Esophagus (tissue), 2 donors: ENCODE results near the gene SNAP91. TPM values are rescaled to one million over a fixed set of nuclear protein-coding genes. Genes with fewer than 3 reads are reported as not detected.
"Not testable (repeated sequence)": the region's sequence is repeated elsewhere in the genome, so short reads cannot be mapped to it uniquely, and the experiment has no call there.

ENCODE experiments used
- H3K27ac ChIP-seq, 2 donors: one replicate each; pipeline ENCODE4 v1.5.1; 2013; ENCODE audit warnings: low read depth in 2 of 2, mild to moderate bottlenecking in 2 of 2, inconsistent platforms in 1 of 2, low read length in 1 of 2, moderate library complexity in 1 of 2
- H3K27me3 ChIP-seq, 2 donors: one replicate each; pipeline ENCODE4 v1.6.1; 2013; ENCODE audit warnings: low read length in 2 of 2, control low read depth in 1 of 2, mild to moderate bottlenecking in 1 of 2; ENCODE audit not compliant: insufficient read depth in 2 of 2, control insufficient read depth in 1 of 2
- H3K36me3 ChIP-seq, 2 donors: one replicate each; pipeline ENCODE4 v1.6.1; 2013; ENCODE audit warnings: low read length in 1 of 2; ENCODE audit not compliant: control insufficient read depth in 2 of 2, insufficient read depth in 2 of 2
- H3K4me1 ChIP-seq, 2 donors: one replicate each; pipeline ENCODE4 v1.6.1; 2013; ENCODE audit warnings: low read length in 1 of 2; ENCODE audit not compliant: control insufficient read depth in 2 of 2, insufficient read depth in 2 of 2
- H3K4me3 ChIP-seq, 2 donors: one replicate each; pipeline ENCODE4 v1.5.1; 2013; ENCODE audit warnings: low read length in 2 of 2, mild to moderate bottlenecking in 2 of 2, low read depth in 1 of 2, moderate library complexity in 1 of 2
- H3K9me3 ChIP-seq, 2 donors: one replicate each; pipeline ENCODE4 v1.6.1; 2013; ENCODE audit warnings: mild to moderate bottlenecking in 2 of 2, low read depth in 1 of 2, low read length in 1 of 2, moderate library complexity in 1 of 2; ENCODE audit not compliant: control insufficient read depth in 2 of 2, insufficient read depth in 1 of 2
- WGBS, 2 donors: extraction: QIAGEN DNeasy Blood & Tissue Kit; methylation state at CpG; one replicate each; pipeline ENCODE4 v1.1.7; 2013; 5-methylcytosine and 5-hydroxymethylcytosine counted together
- polyA plus RNA-seq, 2 donors: library from polyadenylated mRNA; stranded (reverse); fragments of 200-250 nt; gene quantifications; one replicate each; pipeline ENCODE4 v1.2.3, GENCODE V29; 2013
- donor health status: healthy with polysubstance abuse.
- donor health status: Bipolar disorder and iron deficiency.

SNAP91 gene
- polyA plus RNA-seq, 2 donors, result 0.04 to 0.05 TPM

DNA sequence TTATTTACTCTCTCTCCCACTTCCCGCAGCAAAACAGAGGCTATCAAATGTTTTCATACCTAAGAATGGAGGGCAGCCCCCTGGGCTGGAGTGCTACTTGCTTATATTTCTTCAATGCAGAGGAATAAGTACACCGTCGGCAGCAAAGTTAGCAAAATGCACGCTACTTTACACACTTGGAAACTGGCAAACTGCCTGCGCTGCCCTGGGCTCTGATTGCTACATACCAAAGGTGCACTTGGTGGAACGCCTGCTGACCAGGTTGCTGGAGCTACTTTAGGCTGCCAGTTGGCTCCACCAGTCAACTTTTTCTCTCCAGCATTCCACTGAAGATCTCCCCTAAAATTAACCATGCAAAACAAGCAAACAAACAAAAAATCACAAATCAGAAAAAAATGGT is 134.1 kb downstream of the SNAP91 start:
- Histone ChIP-seq H3K4me1 (no peaks in the 10 kb centered on the region), H3K27me3 (no peaks in the 10 kb centered on the region), H3K27ac (no peak overlapping the region), H3K36me3 (no peaks in the 10 kb centered on the region), H3K4me3 (no peak overlapping the region), H3K9me3 (no peaks in the 10 kb centered on the region)
- 66 to 73% methylated on average over 6 of the region's 6 CpGs for WGBS, 2 donors

DNA sequence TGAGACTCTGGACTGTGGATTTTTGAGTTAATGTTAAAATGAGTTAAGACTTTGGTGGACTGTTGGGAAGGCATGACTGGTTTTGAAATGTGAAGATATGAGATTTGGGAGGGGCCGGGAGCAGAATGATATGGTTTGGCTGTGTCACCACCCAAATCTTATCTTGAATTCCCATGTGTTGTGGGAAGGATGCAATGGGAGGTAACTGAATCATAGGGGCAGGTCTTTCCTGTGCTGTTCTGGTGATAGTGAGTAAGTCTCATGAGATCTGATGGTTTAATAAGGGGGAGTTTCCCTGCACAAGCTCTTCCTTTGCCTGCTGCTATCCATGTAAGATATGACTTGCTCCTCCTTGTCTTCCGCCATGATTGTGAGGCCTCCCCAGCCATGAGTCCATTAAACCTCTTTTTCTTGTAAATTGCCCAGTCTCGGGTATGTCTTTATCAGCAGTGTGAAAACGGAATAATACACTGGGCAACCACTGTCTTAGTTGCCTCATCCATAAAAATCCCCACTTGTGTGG is 137.2 kb downstream of the SNAP91 start:
- H3K27me3 ChIP-seq, H3K4me3 ChIP-seq, H3K36me3 ChIP-seq, H3K9me3 ChIP-seq, H3K4me1 ChIP-seq, H3K27ac ChIP-seq: not testable (repeated sequence)
- 77 to 91% methylated on average over 4 of the region's 4 CpGs for WGBS, 2 donors

- Histone ChIP-seq H3K27ac (no peak overlapping the region), H3K36me3 (no peaks in the 10 kb centered on the region), H3K27me3 (no peaks in the 10 kb centered on the region), H3K4me1 (no peaks in the 10 kb centered on the region), H3K4me3 (no peak overlapping the region), H3K9me3 (no peaks in the 10 kb centered on the region)
- whole genome bisulfite sequencing, 2 donors, result 92 to 95% methylated on average over 1 of the region's 1 CpG
Measured at GRCh38 chr6:83558975-83559374, 149.9 kb downstream of the SNAP91 start.

DNA sequence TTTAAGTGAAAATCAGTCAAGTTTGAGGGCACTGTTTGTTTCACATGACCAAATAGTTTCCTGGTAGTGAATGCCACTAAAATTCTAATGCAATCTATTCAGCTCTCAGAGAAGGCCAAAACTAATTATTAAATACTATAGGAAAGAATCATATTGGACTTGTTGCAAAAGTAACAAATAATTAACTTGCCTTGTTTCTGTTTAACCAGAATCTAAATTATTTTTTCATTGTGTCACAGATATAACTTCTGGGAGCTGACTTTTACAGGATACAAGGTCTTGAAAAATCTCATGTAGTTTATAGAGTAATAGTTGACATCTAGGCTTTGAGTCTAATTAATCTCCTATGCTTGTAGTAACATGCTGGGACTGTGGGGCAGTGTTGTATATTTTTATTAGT is 152.0 kb downstream of the SNAP91 start:
- H3K27ac ChIP-seq, result no peak overlapping the region
- no peaks in the 10 kb centered on the region for H3K9me3 ChIP-seq
- H3K4me3 ChIP-seq, result no peak overlapping the region
- no peaks in the 10 kb centered on the region for H3K36me3 ChIP-seq
- no peaks in the 10 kb centered on the region for H3K4me1 ChIP-seq
- H3K27me3 ChIP-seq, result no peaks in the 10 kb centered on the region

- H3K4me1 ChIP-seq, H3K4me3 ChIP-seq, H3K36me3 ChIP-seq, H3K9me3 ChIP-seq, H3K27me3 ChIP-seq, H3K27ac ChIP-seq: not testable (repeated sequence)
- WGBS, 2 donors, result 89 to 90% methylated on average over 4 of the region's 4 CpGs
Measured at GRCh38 chr6:83551748-83552147, 157.2 kb downstream of the SNAP91 start.

GRCh38 chr6:83550482-83550881 is 158.4 kb downstream of the SNAP91 start:
- H3K36me3 ChIP-seq, H3K27me3 ChIP-seq: not testable (repeated sequence)
- WGBS, 2 donors, result 64 to 65% methylated on average over 5 of the region's 5 CpGs

DNA sequence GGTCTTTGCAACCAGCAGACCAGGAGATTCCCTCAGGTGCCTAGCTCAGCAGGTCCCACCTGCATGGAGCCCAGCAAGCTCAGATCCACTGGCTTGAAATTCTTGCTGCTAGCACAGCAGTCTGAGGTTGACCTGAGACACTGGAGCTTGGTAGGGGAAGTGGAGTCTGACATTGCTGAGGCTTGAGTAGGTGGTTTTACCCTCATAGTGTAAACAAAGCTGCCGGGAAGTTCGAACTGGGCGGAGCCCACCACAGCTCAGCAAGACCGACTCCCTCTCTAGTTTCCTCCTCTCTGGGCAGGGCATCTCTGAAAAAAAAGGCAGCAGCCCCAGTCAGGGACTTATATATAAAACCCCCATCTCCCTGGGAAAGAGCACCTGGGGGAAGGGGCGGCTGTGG is 162.3 kb downstream of the SNAP91 start:
- WGBS, 2 donors, result 45 to 52% methylated on average over 5 of the region's 5 CpGs

More at GRCh38 chr6:83550482-83550881, 158.4 kb downstream of the SNAP91 start:
- not testable (repeated sequence) for H3K9me3 ChIP-seq, H3K27ac ChIP-seq, H3K4me1 ChIP-seq, H3K4me3 ChIP-seq

GRCh38 chr6:83539678-83540077 is 169.2 kb downstream of the SNAP91 start:
- 76 to 78% methylated on average over 4 of the region's 4 CpGs for WGBS, 2 donors
- no peaks in the 10 kb centered on the region for H3K4me1 ChIP-seq
- H3K9me3 ChIP-seq, result no peaks in the 10 kb centered on the region
- H3K27me3 ChIP-seq, result no peaks in the 10 kb centered on the region
- no peaks in the 10 kb centered on the region for H3K36me3 ChIP-seq
- H3K27ac ChIP-seq, result no peak overlapping the region
- no peak overlapping the region for H3K4me3 ChIP-seq

More for the DNA sequence above, 162.3 kb downstream of the SNAP91 start:
- Histone ChIP-seq H3K27ac (no peak overlapping the region), H3K4me3 (no peak overlapping the region), H3K4me1 (no peaks in the 10 kb centered on the region), H3K27me3 (no peaks in the 10 kb centered on the region), H3K36me3 (no peaks in the 10 kb centered on the region), H3K9me3 (peaks cover 0 to 3% of the 10 kb centered on the region in 2 donors)

DNA sequence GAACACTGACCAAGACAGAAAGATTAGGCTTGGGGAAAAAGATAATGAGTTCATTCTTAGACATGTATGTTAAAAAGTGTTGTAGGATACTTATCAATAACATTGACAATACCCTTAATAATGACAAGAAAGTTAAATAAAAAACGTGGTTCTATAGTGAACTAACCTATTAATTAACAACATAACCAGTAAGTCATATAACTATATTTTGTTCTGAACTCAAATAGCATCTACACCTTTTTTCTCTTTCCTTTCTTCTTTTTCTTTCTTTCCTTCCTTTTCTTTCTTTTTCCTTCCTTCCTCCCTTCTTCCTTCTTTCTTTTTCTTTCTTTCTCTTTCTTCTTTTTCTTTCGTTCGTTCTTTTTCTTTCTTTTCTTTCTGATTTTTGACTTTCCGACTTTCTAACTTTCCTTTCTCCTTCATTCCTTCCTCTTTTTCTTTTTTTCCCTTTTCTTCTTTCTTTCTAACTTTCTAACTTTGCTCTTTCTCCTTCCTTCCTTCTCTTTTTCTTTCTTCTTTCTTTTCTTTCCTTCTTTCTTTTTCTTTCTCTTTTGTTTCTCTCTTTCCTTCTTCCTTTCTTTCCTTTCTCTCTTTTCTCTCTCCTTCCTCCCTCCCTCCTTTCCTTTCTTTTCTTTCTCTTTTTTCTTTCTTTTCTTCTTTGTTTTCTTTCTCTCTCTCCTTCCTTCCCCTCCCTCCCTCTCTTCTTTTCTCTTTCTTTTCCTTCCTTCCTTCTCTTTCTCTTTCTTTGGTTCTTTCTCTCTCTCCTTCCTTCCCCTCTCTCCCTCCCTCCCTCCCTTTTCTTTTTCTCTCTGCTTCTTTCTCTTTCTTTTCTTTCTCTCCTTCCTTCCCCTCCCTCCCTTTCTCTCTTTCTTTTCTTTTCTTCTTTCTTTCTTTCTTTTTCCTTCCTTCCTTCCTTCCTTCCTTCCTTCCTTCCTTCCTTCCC is 172.0 kb downstream of the SNAP91 start:
- Histone ChIP-seq H3K4me3 (no peak overlapping the region), H3K4me1 (no peaks in the 10 kb centered on the region), H3K9me3 (no peaks in the 10 kb centered on the region), H3K27me3 (no peaks in the 10 kb centered on the region), H3K27ac (no peak overlapping the region), H3K36me3 (no peaks in the 10 kb centered on the region)
- 71 to 75% methylated on average over 4 of the region's 4 CpGs for WGBS, 2 donors
